ENCODE measurements around the gene CELF6.

GRCh38 chr15:72338148-72338547 lies 18.2 kb upstream of the CELF6 start:
- TF ChIP-seq CTCF (IDR thresholded peaks at IDR 0.05) (no peak), POLR2AphosphoS5 (IDR thresholded peaks at IDR 0.05) (no peak), POLR2A (IDR thresholded peaks at IDR 0.05) (no peak)
